GM03348 (cell line): ENCODE results near the gene CNR2.
"Not testable (repeated sequence)": the region's sequence is repeated elsewhere in the genome, so short reads cannot be mapped to it uniquely, and the experiment has no call there.

Source experiments
- DNase-seq: peaks from one replicate; pipeline ENCODE4 v3.0.0; 2012; ENCODE audit warnings: low spot score

CNR2 gene

DNA sequence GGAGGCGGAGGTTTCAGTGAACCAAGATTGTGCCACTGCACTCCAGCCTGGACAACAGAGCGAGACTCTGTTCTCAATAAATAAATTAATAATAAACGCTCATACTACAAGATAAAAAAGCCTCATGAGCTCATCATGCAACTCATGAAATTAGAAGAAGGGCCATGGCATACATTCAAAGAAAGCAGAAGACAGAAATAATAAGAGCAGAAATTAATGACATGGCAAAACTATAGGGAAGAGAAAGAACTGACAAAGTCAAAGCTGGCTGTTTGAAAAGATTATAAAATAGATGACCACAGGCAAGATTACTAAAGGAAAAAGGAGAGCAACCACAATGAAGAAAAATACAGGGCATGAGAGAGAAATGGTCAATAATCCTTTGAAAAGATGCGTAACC, 30.4 kb downstream of the CNR2 start:
- DNase-seq = no peak

DNA sequence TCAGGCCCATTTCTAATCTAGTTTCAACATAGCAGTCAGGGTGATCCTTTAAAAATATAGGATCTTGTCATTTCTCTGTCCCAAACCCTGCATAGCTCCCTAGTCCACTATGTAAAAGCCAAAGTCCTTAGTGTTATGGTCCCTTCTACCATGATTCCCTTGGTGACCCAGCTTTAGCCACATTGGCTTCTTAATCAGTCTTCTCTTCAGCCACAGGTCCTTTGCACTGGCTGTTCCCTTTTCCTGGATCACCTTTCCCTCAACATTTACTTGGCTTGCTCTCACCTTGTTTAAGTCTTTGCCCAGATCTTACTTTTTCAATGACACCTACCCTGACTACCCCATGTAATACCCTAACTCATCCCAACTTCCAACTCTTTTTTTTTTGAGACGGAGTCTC, 33.4 kb downstream of the CNR2 start:
- DNase-seq = no peak

DNA sequence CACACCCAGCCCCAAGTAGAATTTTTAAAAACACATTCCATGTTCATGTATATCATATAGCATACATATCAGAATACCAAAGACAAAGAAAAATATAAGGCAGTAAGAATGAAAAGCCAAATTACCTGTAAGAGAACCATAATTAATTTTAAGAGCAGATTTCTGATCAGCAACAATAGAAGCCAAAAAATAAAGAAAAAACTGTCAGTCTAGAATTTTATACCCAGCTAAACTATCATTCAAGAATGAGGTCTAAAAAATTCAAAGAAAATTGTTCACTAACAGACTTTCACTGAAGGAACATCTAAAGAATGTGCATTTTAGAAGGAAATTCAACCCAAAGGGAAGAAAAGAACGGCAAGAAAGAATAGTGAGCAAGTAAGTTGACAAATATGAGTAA, 34.5 kb downstream of the CNR2 start:
- DNase-seq = no peak

DNA sequence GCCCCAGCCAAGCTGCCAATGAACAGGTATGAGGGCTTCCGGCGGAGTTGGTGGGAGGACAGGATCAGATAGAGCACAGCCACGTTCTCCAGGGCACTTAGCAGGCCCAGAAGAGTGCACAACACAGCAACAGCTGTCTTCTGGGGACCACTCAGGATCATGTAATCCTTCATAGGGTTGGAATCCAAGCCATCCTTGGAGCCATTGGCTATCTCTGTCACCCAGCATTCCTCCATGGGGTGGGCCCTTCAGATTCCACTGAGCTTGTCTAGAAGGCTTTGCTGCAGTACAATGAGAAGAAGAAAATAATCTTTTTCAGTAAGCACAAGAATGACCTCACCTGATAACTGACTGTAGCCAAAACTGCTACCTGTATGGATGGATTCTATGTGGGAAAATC, 37.8 kb downstream of the CNR2 start:
- DNase-seq = no peak

DNA sequence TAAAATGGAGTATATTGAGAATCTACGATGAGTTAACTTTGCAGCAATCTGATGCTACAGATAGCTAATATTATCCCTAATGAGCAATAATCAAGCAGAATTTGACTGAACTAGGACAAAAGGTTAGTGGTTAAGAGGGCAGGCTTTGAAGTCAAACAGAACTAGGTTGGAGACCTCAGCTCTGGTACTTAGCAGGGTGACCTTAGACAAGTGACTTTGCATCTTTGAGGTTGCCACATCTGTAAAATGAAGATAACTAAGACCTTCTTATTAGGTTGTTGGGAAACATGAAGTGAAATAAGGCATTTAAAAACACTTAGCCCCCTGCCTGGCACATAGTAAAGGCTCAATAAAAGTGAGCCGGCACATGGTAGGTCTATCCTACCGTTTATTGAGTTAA, 40.7 kb downstream of the CNR2 start:
- no peak for DNase-seq

DNA sequence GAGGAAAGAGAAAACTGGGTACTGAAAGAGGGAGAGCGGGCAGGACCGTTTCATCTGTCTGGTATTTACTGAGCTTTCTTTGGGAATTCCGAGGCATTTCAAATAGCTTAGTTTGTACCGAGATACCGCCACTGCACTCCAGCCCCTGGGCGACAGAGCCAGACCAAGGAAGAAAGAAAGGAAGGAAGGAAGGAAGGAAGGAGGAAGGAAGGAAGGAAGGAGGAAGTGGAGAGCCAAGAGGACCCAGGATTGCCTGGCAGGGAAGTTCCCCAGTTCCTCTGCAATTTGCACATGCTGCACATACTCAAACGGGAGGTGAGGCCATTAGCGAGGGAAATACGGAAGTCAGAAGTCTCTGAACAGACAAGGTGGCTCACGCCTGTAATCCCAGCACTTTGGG, 44.1 kb downstream of the CNR2 start:
- DNase-seq = no peak

DNA sequence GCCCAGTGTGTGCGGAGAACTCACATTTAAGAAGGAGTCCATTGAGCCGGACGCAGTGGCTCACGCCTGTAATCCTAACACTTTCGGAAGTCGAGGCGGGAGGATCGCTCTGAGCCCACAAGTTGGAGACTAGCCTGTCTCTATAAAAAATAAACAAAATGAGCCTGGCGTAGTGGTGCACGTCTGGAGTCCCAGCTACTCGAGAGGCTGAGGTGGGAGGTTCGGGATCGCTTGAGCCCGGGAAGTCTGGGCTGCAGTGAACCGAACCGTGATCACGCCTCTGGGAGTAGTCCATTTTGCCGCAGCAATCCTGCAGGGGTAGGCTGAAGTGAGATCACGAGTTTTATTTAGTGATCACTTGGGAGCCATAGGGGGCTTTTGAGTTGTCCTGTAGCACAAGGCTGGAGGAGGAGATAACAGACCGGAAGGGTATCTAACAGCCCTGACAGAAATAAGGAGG, 44.6 kb downstream of the CNR2 start:
- peak; percentile 62 for DNase-seq

DNA sequence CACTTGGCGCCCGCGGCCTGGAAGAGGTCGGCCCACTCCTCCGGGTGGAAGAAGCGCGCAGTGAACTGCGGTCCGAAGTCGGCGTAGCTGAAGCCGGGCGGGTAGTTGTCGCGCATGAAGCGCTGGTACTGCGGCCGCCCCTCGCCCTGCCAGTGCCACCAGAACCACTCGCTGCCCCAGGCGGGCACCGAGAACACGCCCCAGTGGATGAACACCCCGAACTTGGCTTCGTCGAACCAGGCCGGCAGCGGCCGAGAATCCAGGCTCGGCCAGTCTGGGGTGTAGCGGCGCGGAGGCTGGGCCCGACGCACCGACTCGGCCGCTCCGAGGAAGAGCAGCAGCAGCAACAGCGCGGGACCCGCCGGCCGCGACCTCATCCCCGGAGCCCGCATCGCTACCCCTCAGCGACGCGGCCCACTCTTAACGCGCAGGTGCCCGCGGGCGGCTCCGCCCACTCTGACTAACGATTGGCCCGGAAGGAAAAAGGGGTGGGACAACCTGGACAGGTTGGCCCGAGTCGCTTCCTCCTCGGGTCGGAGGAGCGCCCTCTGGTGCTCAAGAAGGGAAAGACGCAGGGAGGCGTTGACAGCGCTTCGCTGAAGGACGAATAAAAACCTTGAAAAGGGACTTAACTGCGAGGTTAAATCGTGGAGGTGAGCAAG, 45.1 kb downstream of the CNR2 start, which contains the start of gene FUCA1:
Gene FUCA1, minus strand, starts transcription at position 396 of the 662 bp plus-strand sequence. Its CDS starts 4 bp downstream, at position 392.
- DNase-seq = peak; percentile 95

DNA sequence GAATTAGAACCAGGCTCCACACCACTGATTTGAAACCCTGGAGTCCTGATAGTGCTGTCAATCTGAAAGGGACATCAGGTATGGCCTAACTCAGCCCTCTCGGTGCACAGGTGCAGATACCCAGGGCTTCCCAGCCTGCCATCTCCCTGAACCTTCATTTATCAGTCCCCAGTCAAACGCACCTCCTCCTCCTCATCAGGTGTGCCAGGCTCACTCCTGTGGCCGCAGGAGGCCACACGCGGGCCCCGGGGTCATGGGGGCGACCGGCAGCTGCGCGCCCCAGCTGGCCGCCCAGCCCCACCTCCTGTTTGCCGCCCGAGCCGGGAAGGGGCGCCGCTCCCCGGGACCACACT, 45.6 kb downstream of the CNR2 start:
- DNase-seq = no peak

DNA sequence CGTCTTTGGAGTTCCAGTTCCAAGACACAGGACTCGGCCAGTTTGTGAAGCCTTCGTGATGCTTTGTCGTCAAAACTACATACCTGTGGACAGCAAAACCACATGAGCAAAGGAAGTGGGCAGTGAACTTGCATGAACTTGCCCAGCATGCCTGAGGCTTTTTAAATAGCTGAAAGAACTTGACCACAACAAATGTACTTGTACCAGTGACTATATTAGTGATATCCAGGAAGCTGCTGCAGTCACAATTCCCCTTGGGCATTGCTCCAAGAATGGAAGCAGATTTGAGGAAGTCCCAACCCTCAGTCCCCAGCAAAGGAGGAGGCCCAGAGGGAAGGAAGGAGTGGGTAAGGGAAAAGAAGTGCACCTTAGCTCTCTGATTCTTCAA, 47.6 kb downstream of the CNR2 start:
- no peak for DNase-seq

DNA sequence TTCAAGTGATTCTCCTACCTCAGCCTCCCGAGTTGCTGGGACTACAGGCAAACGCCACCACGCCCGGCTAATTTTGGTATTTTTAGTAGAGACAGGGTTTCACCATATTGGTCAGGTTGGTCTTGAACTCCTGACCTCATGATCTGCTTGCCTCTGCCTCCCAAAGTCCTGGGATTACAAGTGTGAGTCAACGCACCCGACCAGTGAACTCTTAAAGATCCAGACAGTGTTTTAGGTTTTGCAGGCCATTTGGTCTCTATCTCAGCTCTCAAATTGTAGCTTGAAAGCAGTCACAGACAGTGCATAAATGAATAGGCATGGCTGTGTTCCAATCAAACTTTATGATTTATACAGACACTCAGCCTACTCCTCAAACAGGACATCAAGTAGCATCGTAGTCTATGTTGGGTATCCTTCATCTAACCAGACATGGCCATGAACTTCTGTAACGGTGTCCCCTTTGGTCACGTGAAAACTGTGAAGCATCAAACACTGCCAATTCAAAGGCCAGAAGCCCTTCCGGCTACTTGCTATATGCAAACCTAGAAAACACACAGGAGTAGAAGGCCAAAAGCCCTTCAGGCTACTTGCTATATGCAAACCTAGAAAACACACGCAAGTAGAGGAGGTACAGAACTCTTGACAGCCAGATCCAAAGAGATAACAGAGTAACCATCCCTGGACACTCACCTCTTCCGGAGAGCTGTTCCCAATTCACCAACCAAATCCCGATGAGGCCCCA, 48.2 kb downstream of the CNR2 start:
- DNase-seq = no peak

DNA sequence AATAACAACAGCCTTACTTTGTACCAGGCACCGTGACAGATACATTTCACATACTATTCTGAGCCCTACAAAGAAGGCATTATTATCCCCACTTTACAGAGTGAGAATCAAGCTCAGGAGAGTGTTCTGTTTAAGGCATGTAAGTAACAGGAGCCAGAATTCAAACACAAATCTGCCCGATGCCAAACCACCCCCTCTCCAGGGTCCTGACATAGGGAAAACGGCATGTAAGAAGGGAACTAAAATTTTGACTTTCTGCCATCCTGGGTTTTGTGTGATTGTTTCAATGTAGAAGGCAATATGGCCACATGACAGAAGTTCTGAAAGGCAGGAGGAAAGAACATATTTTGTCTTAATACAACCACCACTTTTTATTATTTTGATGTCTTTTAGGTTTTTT, 50.5 kb downstream of the CNR2 start:
- DNase-seq = no peak

DNA sequence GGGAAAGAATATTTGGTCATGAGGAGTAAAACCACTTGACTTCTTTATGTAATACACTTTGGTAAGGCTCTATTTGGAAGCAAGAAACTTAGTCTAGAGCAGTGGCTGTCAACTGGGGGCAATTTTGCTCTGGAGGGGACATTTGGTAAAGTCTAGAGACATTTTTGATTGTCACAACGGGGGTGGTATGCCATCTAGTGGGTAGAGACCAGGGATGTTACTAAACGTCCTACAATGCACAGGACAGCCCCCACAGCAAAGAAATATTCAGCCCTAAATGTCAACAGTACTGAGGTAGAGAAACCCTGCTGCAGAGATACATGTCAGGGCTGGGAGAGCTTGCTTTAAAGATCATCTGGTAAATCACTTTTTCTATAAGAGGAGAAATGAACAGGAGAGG, 58.6 kb downstream of the CNR2 start:
- no peak for DNase-seq

DNA sequence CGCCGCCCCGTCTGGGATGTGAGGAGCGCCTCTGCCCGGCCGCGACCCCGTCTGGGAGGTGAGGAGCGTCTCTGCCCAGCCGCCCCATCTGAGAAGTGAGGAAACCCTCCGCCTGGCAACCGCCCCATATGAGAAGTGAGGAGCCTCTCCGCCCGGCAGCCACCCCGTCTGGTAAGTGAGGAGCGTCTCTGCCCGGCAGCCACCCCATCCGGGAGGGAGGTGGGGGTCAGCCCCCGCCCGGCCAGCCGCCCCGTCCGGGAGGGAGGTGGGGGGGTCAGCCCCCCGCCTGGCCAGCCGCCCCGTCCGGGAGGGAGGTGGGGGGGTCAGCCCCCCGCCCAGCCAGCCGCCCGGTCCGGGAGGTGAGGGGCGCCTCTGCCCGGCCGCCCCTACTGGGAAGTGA, 60.0 kb downstream of the CNR2 start:
- DNase-seq = not testable (repeated sequence)

DNA sequence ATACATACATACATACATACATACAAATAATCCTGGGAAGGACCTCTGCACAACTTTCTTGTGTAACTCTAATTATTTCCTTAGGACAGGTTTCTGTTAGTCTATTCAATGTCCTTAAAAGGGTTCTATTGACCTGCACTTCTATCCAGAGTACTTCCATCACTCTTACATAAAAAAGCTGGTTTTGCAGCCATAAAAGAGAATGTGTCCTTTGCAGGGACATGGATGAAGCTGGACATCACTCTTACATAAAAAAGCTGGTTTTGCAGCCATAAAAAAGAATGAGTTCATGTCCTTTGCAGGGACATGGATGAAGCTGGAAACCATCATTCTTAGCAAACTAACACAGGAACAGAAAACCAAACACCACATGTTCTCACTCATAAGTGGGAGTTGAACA, 61.8 kb downstream of the CNR2 start:
- not testable (repeated sequence) for DNase-seq

DNA sequence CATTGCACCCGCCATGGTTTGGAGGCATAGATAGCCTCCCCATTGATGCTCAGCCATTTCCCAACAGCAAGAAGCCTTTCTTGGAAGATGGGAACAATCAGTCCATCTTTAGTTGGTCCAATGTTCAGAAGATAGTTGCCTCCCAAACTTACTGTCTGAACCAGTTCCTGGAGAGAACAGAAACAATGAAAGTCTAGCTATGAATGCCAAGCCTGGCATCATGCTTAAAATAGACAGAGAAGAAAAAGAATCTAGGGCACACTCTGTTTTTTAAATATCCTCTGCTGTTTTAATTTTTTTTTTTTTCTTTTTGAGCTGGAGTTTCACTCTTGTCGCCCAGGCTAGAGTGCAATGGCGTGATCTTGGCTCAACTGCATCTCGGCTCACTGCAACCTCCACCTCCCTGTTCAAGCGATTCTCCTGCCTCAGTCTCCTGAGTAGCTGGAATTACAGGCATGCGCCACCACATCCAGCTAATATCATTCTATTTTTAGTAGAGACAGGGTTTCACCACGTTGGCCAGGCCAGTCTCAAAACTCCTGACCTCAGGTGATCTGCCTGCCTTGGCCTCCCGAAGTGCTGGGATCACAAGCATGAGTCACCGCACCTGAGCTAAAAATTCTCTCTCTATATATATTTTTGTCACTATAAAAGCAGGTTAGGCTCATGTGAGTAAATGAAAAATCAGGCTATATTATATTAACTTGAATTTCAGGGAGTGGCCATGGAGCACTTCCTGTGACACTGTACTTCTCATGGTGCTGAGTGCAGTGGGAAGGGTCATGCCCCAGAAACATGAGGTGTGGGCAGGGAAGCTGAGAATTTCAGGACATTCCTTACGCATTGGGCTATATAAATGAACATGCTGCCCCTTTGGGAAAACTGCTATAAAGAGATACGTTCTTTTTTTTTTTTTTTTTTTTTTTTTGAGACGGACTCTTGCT, 64.2 kb downstream of the CNR2 start:
- DNase-seq = no peak

DNA sequence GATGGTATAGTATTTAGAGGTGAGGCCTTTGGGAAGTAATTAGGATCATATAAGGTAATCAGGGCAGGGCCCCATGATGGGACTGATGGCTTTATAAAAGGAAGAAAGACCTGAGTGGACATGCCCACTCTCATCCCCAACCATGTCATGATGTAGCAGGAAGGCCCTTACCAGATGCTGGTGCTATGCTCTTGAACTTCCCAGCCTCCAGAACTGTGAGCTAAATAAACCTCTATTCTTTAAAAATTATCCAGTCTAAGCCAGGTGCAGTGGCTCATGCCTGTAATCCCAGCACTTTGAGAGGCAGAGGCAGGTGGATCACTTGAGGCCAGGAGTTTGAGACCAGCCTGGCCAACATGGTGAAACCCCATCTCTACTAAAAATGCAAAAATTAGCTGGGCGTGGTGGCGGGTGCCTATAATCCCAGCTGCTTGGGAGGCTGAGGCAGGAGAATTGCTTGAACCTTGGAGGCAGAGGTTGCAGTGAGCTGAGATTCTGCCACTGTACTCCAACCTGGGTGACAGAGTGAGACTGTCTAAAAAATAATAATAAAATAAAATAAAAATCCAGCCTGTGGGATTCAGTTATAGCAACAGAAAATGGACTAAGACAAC, 65.6 kb downstream of the CNR2 start:
- not testable (repeated sequence) for DNase-seq

DNA sequence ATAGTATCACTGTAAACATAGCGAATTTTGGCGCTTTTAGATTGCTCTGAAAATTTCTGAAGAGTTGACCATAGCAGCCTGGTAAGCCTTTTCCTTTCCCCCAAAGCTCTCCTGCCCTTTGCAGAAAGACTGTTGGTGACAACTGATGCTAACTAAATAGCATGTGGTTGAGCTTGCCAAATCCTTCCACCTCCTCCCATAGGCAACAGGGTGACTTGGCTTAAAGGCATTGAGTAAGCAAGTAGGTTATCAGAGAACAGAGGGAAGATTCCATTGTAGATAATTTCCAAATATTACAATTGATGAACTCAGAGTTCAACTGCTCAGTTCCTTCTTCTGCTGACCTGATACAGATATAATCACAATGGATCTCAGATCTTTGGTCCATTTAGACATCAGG, 68.0 kb downstream of the CNR2 start:
- DNase-seq = no peak

DNA sequence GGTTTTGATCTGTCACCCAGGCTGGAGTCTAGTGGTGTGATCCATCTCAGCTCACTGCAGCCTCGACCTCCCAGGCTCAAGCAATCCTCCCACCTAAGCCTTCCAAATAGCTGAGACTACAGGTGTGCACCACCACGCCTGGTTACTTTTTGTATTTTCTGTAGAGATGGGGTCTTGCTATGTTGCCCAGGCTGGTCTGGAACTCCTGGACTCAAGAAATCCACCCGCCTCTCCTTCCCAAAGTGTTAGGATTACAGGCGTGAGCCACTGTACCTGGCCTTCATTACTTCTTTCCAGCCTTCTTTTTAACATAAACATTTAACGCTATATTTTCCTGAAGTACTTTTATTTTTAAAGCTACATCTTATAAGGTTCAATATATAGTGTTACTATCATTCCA, 69.5 kb downstream of the CNR2 start:
- no peak for DNase-seq

DNA sequence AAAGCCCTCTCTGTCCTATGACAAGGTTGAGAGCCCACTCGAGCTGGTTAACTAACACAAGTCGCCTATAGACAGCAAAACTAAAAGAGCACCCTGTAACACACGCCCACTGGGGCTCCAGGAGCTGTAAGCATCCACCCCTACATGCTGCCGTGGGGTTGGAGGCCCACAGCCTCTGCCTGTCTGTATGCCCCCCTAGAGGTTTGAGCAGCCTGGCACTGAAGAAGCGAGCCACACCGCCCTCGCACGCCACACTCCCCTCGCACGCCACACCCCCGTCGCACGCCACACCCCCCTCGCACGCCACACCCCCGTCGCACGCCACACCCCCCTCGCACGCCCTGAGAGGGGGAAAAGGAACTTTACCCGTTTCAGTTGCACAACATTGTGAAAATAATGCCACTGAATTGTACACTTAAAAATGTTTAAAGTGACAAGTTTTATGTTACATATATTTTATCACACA, 74.7 kb downstream of the CNR2 start:
- peak; percentile 84 for DNase-seq

DNA sequence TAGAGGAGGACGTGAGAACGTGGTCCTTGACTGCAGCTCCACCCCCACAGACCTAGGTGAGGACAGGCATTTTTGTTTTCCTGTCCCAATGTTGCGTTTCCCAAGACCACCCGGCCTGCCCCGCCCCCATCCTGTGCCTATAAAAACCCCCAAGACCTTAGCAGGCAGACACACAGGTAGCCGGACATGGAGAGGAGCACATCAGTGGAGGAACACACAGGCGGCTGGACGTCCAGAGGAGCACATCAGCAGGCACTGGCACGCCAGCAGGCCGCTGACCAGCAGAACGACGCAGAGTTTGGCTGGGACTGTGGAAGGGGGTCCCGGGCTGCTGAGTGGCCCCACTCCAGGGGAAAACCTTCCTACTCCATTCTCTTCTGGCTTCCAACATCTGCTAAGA, 75.3 kb downstream of the CNR2 start:
- no peak for DNase-seq

DNA sequence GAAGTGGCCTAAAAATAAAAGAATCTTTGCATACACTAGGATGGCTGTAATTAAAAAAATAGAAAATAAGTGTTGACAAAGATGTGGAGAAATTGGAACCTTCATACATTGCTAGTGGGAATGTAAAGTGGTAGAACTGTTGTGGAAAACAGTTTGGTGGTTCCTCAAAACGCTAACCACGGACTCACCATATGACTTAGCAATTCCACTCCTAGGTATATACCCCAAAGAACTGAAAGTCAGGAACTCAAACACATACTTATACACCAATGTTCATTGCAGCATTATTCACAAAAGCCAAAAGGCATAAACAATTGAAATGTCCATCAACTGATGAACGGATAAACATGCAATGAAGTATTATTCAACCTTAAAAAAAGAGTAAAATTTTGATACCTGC, 77.1 kb downstream of the CNR2 start:
- DNase-seq = no peak
